H1 (cell line): ENCODE measurements around the gene ABCF2.

ENCODE experiments used
- JUN ChIP-seq: IDR thresholded peaks from 2 replicates; pipeline ENCODE4 v1.6.1; 2011; ENCODE audit warnings: low read depth, mild to moderate bottlenecking, improper control_type of control experiment, low read length
- MAX ChIP-seq: IDR thresholded peaks from 2 replicates; pipeline ENCODE4 v1.6.1; 2012; ENCODE audit warnings: inconsistent platforms
- POLR2AphosphoS5 ChIP-seq: IDR thresholded peaks from 2 replicates; pipeline ENCODE4 v1.6.1; 2011; ENCODE audit warnings: low read depth, low read length
- RFX5 ChIP-seq: IDR thresholded peaks from 2 replicates; pipeline ENCODE4 v1.6.1; 2011; ENCODE audit warnings: low read depth, low read length, improper control_type of control experiment, borderline replicate concordance
- TAF7 ChIP-seq: optimal IDR thresholded peaks from 2 replicates; pipeline ENCODE3; 2011; ENCODE audit warnings: low read depth, mild to moderate bottlenecking, inconsistent platforms, low read length, moderate library complexity, borderline replicate concordance
- TF ChIP-seq, protein P1 (sequence below), 3 experiments: IDR thresholded peaks; 1 replicate in 2 of 3; 2 replicates in 1 of 3; pipeline versions ENCODE4 v1.5.1 to v1.6.1; 2011; ENCODE audit warnings: low read length in 3 of 3, mild to moderate bottlenecking in 3 of 3, inconsistent platforms in 2 of 3, low read depth in 1 of 3, moderate library complexity in 1 of 3; ENCODE audit not compliant: insufficient read depth in 1 of 3; ENCODE audit errors: control extremely low read depth in 1 of 3

DNA sequence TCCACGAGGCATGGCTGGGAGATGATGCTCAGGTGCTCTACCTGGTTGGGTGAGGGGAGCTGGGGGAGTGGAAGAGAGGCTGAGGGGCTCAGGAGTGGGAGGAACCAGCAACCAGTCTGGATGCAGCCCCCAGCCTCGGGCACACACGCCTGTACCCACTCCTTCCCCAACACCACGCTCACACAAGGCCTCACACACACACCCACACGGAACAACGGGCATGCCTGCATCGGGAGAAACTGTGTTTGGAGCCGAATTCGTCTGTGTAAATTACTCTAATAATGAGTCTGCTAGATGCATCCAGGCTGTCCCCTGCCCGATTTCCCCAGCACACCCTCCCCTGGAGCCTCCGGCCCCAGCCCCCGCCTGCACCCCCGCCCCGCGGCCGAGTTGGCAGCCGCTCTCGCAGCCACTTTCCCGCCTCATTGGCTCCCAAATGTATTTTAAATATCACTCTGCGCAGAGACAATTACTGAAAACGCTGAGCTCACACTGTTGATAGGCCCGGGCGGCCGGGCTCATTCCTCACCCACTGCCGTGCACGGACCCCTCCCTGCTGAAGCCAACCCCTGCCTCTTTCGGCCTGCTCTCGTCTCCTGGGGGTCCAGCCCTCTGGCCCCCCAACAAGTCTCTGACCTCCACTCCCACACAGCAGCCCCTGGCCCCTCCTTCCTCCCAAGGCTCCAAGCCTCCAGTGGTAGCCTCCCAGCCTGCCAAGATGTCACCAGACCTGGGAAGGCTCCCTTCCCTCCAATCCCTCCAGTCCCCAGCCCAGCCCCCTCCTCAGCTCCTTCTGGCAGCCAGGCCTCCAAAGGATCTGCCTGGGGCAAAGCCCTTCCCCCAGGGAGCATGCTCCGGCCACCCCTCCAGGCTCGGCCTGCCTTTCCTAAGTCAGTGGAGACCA lies 27.8 kb downstream of the ABCF2 start:
- TF ChIP-seq JUN = no peak
- no peak for TF ChIP-seq POLR2AphosphoS5
- TF ChIP-seq TAF7 = no peak
- TF ChIP-seq, protein P1, sequence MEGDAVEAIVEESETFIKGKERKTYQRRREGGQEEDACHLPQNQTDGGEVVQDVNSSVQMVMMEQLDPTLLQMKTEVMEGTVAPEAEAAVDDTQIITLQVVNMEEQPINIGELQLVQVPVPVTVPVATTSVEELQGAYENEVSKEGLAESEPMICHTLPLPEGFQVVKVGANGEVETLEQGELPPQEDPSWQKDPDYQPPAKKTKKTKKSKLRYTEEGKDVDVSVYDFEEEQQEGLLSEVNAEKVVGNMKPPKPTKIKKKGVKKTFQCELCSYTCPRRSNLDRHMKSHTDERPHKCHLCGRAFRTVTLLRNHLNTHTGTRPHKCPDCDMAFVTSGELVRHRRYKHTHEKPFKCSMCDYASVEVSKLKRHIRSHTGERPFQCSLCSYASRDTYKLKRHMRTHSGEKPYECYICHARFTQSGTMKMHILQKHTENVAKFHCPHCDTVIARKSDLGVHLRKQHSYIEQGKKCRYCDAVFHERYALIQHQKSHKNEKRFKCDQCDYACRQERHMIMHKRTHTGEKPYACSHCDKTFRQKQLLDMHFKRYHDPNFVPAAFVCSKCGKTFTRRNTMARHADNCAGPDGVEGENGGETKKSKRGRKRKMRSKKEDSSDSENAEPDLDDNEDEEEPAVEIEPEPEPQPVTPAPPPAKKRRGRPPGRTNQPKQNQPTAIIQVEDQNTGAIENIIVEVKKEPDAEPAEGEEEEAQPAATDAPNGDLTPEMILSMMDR (IDR thresholded peaks at IDR 0.05; ENCODE audit: control extremely low read depth in 1 of 3, insufficient read depth in 1 of 3, low read depth in 1 of 3, low read length in 3 of 3) = no peak
- no peak for TF ChIP-seq RFX5
- TF ChIP-seq MAX = no peak
